ENCODE measurements around the gene PRH2.

Gene PRH2

DNA sequence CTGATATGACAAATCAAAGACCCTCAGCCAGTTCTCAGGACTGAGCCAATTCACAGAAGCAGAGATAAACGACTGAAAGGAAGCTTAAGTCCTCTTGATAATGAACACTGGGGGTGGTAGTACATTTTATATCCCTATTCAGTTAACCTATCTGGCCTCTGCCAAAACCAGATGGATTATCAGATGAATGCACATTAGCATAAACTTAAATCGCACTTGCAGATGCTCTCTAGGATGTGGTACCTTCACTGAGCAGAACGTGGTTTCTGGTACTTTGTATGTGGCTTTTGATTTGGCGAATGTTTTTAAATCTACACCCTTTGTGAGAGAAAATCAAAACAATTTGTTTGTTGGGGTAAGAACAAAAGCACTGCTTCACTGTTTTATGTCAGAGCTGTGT, 31.2 kb downstream of the PRH2 start:
- no peak for DNase-seq (ENCODE audit: low read depth in 2 of 2)

DNA sequence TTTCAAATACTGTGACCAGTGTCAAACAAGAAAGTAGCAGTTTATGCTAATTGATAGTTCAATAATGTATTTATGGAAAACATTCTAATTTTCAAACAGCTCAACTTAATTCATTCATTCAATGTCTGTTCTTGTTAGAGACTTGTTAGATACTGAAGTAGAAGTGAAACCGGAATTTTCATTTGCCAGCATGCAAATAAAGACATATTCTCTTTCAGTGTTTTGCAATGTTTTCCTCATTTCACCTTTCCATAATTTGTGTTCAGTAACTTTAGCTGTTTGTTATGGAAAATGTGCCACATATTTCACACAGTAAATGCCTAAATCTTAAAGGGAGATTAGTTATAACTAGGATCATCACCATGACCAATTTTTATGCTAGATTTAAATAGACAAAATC, 36.4 kb downstream of the PRH2 start:
- no peak for DNase-seq (ENCODE audit: low read depth in 2 of 2)

DNA sequence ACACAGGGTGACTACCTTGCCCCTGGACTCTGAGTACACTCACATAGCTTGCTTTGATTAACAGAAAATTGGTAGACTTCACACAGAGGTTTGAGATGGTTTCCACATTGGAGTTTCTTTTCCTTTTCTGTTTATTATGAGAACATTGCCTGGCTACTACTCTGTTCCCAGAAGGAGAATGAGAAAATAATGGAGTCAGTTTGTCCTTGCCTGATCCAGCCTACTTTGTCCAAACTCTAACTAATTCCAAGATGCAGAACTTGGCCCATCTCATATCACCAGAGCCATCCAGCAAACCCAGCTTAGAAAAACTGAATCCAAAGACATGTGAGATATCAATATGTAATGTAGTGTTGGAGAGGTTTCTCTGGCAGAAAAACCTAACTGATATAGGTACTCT, 37.3 kb downstream of the PRH2 start:
- no peak for DNase-seq (ENCODE audit: low read depth in 2 of 2)

DNA sequence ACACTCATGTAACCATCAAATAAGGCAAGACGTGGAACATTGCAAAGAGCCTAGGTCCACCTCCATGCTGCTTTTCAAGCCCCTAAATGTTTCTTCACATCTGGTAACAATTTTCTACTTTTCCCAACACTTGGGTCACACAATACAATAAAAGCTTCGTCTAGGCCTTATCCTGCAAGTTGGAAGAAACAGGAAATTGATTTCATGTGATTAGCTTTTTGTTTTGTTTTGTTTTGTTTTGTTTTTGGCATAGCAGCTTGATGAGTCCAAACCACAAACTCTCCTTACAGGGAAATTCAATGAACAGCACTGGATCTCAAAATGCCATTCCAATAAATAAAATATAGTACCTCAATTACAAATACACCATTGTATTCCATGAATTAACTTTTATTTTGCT, 38.4 kb downstream of the PRH2 start:
- no peak for DNase-seq (ENCODE audit: low read depth in 2 of 2)

- no peak for DNase-seq (ENCODE audit: low read depth in 2 of 2)
Measured at GRCh38 chr12:10968765-10969456, 39.9 kb downstream of the PRH2 start.

- DNase-seq (ENCODE audit: low read depth in 2 of 2): no peak
Measured at GRCh38 chr12:10974965-10975364, 45.9 kb downstream of the PRH2 start.

DNA sequence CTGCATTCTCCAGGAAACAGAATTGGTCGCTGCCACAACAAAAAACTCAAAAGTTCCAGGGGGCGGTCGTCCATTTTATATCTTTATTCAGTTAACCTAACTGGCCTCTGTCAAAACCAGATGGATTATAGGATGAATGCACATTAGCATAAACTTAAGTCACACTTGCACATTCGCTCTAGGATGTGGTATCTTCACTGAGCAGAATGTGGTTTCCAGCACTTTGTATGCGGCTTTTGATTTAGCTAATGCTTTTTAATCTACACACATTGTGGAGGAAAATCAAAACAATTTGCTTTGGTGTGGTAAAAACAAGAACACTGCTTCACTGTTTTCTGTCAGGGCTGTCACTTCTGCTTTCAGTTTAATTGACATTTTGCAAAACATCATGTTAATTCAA, 53.2 kb downstream of the PRH2 start:
- DNase-seq (ENCODE audit: low read depth in 2 of 2): peak in 1 of 2 donors; percentile 6

All from activated CD4-positive, alpha-beta T cell treated with anti-CD3 and anti-CD28 coated beads for 24 hours (primary cell).